GM19452 (cell line): ENCODE data around the gene SLC15A3.

ENCODE experiments used
- ATAC-seq: cut with Tn5 transposase; IDR thresholded peaks from one replicate; pipeline ENCODE4 v1.9.1; 2021; ENCODE audit not compliant: unreplicated experiment

Gene SLC15A3

GRCh38 chr11:60930394-60930793, 21.6 kb downstream of the SLC15A3 start:
- no peak for ATAC-seq

- no peak for ATAC-seq
Measured at GRCh38 chr11:60929764-60930163, 22.2 kb downstream of the SLC15A3 start.

DNA sequence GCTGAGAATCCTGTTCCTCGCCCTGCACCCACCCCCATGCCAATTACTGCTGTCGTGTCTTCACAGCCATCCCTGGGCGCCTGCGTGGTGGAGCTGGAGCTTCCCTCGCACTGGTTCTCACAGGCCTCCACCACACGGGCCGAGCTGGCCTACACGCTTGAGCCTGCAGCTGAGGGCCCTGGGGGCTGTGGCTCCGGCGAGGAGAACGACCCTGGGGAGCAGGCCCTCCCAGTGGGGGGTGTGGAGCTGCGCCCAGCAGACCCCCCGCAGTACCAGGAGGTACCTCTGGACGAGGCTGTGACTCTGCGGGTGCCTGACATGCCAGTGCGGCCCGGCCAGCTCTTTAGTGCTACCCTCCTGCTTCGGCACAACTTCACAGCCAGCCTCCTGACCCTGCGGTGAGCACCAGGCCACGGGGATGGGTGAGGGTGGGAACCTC, 23.4 kb downstream of the SLC15A3 start:
- no peak for ATAC-seq

DNA sequence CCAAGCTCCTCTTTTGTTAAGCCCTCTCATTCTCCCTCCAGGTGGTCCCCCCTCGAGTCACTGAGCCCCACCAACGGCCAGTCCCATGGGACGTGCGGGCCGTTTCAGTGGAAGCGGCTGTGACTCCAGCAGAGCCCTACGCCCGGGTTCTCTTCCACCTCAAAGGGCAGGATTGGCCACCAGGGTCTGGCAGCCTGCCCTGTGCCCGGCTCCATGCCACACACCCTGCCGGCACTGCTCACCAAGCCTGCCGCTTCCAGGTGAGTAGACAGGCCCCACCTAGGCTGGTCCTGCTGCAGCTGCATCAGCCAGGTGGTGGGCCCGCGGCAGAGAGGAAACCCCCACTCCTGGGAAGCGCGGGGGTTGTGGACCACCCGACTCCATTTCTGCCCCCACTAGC, 24.4 kb downstream of the SLC15A3 start:
- no peak for ATAC-seq

GRCh38 chr11:60927061-60927592, 24.8 kb downstream of the SLC15A3 start:
- no peak for ATAC-seq

GRCh38 chr11:60926500-60926899, 25.5 kb downstream of the SLC15A3 start:
- ATAC-seq, result no peak

GRCh38 chr11:60925868-60926267, 26.1 kb downstream of the SLC15A3 start:
- no peak for ATAC-seq

- no peak for ATAC-seq
Measured at GRCh38 chr11:60924906-60925853, 26.8 kb downstream of the SLC15A3 start.

GRCh38 chr11:60924110-60924905, 27.7 kb downstream of the SLC15A3 start, which contains the start of gene TMEM132A:
Gene TMEM132A (plus strand): TSS chr11:60924460. CDS start chr11:60924634, 174 bp downstream.
- ATAC-seq, result no peak

- ATAC-seq, result no peak
Measured at GRCh38 chr11:60923800-60924109, 28.2 kb downstream of the SLC15A3 start.

DNA sequence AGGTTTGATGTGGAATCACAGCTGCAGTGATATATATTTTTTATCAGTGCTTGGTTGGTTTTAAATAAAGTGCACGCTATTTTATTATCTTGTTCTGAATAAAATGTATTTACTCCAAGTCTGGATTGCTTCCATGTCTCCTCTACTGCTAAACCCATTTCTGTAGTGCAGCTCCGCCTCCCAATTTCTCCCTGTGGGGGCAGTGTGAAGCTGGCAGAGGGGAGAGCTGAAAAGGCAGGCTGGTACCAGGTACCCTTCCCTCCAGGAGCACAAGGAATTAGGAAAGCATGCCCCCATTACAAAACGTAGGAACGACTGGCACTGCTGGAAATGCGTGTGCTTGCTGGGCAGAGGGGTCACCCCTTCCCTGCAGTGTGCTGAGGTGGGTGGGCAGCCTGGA, 28.6 kb downstream of the SLC15A3 start:
- ATAC-seq, result no peak

DNA sequence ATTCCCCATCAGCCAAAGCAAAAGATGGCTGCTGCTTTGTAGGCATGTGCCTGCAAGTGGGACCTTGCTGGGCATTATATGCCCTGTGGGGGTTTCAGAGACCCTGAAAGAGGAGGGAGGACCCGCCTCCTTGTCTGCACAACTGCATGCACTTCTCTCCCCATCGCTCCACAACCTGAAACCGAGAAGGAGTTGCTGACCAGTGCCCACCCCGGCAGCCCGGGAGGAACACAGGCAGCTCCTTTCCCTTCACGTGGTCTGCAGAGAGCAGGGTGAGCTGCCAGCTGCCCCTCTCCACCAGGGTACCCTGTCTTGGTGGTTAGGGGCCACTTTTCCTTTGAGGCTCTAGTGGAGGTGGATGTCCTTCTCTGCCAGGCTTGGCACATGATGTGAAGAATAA, 29.1 kb downstream of the SLC15A3 start:
- ATAC-seq, result no peak

GRCh38 chr11:60921777-60922335, 30.1 kb downstream of the SLC15A3 start:
- no peak for ATAC-seq

GRCh38 chr11:60921259-60921658, 30.7 kb downstream of the SLC15A3 start:
- no peak for ATAC-seq

DNA sequence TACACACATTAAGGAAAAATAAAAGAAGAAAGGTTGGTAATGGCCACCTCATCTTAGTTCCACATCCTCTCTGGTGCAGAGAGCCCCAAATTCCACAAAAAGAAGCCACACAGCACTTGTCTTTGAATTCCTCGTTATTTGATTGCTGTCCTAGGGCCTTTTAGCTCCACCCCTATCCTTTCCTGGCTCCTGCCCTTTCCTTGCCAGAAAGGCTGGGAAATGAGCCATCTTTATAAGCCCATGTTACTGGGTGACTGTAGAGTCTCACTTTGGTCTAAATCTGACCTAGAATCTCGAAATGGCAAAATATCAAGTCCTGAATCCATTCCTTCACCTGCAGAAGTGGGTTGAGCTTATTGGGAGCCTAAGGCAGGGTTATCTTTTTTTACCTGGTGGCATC, 32.0 kb downstream of the SLC15A3 start:
- ATAC-seq, result no peak

- ATAC-seq, result no peak
Measured at GRCh38 chr11:60919320-60919719, 32.7 kb downstream of the SLC15A3 start.

DNA sequence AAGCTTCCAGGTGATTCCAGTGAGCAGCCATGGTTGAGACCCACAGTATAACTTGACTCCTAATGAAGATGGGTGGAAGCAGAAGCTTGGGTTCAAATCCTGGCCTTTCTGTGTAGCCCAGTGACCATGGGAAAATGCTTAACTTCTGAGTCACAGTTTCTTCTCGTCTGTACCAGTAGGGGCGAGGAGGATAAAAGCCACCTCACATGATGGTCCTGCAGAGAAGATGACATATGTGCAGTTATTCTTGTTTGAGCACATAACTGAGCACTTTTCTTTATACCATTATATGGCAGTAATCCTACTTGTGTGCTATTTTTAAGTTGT, 33.1 kb downstream of the SLC15A3 start:
- ATAC-seq, result no peak

DNA sequence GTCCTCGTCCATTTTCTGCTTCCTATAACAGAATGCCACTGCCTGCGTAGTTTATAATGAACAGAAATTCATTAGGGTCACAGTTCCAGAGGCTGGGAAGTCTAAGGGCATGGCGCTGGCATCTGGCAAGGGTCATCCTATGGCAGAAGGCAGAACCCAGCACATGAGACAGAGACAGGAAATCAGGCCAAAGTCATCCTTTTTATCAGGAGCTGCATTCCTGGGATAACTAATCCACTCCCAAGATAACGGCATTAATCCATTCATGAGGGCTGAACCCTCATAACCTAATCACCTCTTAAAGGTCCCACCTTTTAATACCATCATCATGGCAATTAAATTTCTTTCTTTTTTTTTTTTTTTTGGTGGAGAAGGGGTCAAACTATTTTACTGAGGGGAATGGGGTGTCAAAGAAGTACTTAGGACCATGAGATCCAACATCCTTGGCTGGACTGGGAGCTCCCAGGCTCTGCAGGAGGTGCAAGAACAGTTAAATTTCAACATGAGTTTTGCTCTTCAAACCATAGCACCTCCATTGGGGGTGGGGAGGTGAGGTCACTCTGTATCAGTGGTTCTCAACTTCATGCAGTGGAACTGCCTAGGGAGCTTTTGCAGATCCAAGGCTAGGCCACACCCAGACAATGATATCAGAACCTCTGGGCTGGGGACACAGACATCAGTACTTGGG, 33.6 kb downstream of the SLC15A3 start:
- ATAC-seq, result no peak

DNA sequence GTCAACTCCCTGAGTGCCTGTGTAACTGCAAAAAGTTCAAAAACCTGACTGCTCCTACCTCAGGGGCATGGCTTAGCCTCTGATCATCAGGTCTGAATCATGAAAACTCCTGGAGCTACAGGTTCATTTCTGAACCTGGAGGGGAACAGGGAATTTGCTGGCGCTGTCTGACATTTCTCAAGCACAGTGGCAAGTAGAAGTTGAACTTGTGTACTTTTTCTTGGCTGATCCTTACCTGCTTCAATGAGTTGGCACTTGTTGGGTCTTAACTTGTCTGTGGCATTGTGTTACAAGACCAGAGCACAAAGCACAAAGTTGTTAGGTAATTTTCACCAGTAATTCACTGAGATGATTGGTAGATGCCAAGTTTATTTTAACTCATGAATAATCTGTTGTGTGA, 34.7 kb downstream of the SLC15A3 start:
- ATAC-seq, result no peak

DNA sequence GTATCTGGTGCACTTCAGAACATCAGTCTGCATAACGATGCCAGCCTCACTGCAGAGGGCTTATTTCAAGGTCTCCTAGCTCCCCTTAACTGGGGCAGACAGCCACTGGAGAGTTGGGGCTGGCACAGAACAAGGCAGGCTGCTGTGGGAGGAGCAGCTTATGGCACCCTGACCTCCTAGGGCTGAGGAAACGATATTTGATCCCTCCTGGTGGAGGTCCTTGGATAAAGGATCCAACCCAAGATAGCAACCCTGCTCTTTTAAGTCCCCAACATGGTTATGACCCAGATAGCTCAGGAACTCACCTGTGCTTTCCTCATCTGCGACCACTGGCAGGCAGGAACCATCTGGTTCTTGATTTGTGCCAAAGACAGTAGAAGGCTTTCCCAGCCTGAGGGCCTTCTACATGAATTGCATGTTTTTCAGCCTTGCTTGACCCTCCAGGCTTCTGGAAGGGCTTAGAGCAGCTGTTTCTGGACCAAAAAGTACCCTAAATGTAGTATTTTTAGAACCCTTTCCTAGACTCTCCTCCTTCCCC, 35.2 kb downstream of the SLC15A3 start:
- no peak for ATAC-seq
